Neural crest cell (in vitro differentiated cells): ENCODE results near the gene WASF3. TPM values are rescaled to one million over a fixed set of nuclear protein-coding genes. Genes with fewer than 3 reads are reported as not detected.

Experiments
- DNase-seq: peaks from one replicate; pipeline ENCODE4 v3.0.0; 2021; ENCODE audit warnings: low read depth, mixed read lengths, low spot score
- H3K27ac Mint-ChIP-seq: one replicate; pipeline ENCODE4 v1.8.0; 2021; ENCODE audit warnings: mild to moderate bottlenecking, mixed read lengths; ENCODE audit not compliant: unreplicated experiment
- H3K27me3 Mint-ChIP-seq: 2 replicates; pipeline ENCODE4 v1.8.0; 2021; ENCODE audit warnings: low read depth, mild to moderate bottlenecking, mixed read lengths
- H3K36me3 Mint-ChIP-seq: 2 replicates; pipeline ENCODE4 v1.8.0; 2021; ENCODE audit warnings: low read depth, mild to moderate bottlenecking, mixed read lengths
- H3K4me1 Mint-ChIP-seq: 2 replicates; pipeline ENCODE4 v1.8.0; 2021; ENCODE audit warnings: mixed read lengths
- H3K4me3 Mint-ChIP-seq: one replicate; pipeline ENCODE4 v1.8.0; 2021; ENCODE audit warnings: mild to moderate bottlenecking, mixed read lengths
- H3K9me3 Mint-ChIP-seq: 2 replicates; pipeline ENCODE4 v1.8.0; 2021; ENCODE audit warnings: mixed read lengths
- total RNA-seq: library from RNA; stranded (reverse); gene quantifications from 2 replicates; pipeline ENCODE4 v1.2.1, GENCODE V29; 2021
- TF ChIP-seq, protein P1 (sequence below): fragments of 200-600 bp; sonication (generic); conservative IDR thresholded peaks from 2 replicates; pipeline ENCODE4 v1.5.0; 2021; ENCODE audit warnings: antibody characterized with exemption, mild to moderate bottlenecking

The WASF3 gene
- total RNA-seq, 1 donor from 2014 or later, result 79.7 TPM

DNA sequence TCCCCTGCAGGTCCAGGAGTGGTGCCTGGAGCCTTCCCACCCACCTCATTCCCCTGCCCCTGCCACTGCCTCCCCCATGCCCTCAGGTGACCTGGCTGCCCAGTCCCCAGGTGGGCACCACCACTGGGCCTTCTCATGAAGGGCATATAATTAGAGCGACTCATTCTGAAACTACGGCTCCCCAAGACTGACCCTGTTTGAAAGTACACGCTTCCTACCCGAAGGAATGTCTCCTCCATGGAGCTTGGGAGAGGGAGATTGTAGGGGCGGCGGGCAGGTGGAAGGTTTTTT lies 150.5 kb downstream of the WASF3 start:
- no peak overlapping the region for H3K4me3 Mint-ChIP-seq
- H3K4me1 Mint-ChIP-seq, result peaks cover 4% of the 10 kb centered on the region
- peaks cover 4% of the 10 kb centered on the region for H3K27me3 Mint-ChIP-seq
- no peaks in the 10 kb centered on the region for H3K36me3 Mint-ChIP-seq
- no peak overlapping the region for H3K27ac Mint-ChIP-seq
- H3K9me3 Mint-ChIP-seq, result peaks cover 6% of the 10 kb centered on the region
- no peak for DNase-seq
- TF ChIP-seq, protein P1, sequence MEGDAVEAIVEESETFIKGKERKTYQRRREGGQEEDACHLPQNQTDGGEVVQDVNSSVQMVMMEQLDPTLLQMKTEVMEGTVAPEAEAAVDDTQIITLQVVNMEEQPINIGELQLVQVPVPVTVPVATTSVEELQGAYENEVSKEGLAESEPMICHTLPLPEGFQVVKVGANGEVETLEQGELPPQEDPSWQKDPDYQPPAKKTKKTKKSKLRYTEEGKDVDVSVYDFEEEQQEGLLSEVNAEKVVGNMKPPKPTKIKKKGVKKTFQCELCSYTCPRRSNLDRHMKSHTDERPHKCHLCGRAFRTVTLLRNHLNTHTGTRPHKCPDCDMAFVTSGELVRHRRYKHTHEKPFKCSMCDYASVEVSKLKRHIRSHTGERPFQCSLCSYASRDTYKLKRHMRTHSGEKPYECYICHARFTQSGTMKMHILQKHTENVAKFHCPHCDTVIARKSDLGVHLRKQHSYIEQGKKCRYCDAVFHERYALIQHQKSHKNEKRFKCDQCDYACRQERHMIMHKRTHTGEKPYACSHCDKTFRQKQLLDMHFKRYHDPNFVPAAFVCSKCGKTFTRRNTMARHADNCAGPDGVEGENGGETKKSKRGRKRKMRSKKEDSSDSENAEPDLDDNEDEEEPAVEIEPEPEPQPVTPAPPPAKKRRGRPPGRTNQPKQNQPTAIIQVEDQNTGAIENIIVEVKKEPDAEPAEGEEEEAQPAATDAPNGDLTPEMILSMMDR, result peak; percentile 1

DNA sequence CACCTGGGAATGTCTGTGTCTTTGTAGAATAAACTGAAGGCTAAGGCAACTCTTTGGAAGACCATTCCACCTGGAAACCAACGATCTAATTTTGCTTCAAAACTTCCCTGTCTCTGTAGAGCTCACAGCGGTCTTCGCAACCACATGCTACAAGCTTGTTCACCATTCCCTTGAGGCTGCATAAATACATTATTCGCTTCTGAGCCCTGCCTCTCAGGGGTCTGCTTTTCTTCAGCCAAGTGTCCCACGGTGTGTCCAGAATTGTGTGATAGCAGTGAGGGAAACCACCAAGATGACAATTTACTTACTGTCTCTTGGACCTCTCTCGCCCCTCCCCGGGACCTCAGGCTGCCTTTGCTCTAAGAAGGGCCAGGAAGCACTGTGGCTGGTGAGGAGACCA lies 152.0 kb downstream of the WASF3 start:
- TF ChIP-seq, protein P1, result no peak
- peaks cover 6% of the 10 kb centered on the region for H3K9me3 Mint-ChIP-seq
- no peaks in the 10 kb centered on the region for H3K36me3 Mint-ChIP-seq
- no peak for DNase-seq
- H3K4me3 Mint-ChIP-seq, result no peak overlapping the region
- H3K4me1 Mint-ChIP-seq, result peaks cover 4% of the 10 kb centered on the region
- H3K27me3 Mint-ChIP-seq, result peaks cover 4% of the 10 kb centered on the region
- no peak overlapping the region for H3K27ac Mint-ChIP-seq

DNA sequence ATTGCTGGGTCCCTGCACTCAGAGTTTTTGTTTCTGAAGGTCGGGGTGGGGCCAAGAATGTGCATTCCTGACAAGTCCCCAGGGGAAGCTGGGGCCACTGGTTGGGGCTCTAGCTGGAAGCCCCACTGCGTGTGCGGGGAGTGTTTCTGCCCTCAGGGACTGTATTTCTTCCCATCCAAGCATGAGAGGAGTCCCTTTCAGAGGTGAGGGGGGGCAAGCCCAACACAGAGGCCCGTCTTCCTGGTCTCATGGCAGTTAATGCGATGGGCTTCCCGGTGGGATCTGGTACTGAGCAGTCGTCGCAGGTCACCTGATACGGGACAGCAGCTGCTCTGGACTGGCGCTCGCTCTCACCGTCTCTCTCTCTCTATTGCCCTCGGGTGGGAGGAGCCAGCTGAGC lies 152.7 kb downstream of the WASF3 start:
- H3K4me1 Mint-ChIP-seq, result peaks cover 4% of the 10 kb centered on the region
- H3K36me3 Mint-ChIP-seq, result no peaks in the 10 kb centered on the region
- H3K9me3 Mint-ChIP-seq, result peaks cover 6% of the 10 kb centered on the region
- H3K4me3 Mint-ChIP-seq, result no peak overlapping the region
- TF ChIP-seq, protein P1, result no peak
- H3K27me3 Mint-ChIP-seq, result peaks cover 4% of the 10 kb centered on the region
- no peak for DNase-seq
- no peak overlapping the region for H3K27ac Mint-ChIP-seq

DNA sequence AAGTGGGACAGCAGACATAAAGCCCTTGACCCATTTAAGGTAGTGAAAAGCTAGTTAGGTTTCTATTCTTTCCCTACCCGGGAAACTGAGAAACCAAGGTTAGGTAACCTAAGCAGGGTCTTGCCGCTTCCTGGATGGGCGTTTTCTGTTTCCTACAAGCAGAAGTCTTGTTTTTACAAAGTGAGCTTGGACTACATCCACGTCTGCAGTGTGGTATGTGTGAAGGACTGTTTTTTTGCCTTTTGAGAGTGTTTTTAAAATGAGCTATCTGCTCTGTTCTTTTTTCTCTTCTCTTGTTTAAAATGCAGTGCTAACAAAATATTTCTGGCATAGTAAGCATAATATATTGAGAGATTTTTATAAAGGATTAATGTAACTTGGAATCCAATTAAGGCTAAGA lies 153.7 kb downstream of the WASF3 start:
- no peak overlapping the region for H3K27ac Mint-ChIP-seq
- H3K27me3 Mint-ChIP-seq, result peaks cover 4% of the 10 kb centered on the region

DNA sequence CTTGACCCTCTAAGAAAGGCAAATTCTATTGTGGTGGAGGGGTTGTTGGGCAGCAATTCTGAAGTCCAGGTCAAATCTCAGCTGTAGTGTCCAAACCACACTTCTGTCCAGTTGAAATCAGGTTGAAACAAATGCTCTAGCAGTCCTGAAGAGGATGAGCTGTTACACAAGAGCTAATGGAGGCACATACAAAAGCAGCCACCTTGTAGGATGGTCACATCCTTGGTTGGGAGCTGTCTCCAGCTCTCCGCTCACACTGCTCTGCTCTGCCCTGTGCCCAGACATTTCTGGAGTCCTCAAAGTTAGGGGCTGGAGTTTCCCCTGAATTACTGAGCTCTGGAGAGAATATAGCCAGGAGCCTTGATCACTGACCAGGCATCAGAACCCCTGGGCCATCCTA lies 155.9 kb downstream of the WASF3 start:
- Mint-ChIP-seq H3K27ac (no peak overlapping the region), H3K27me3 (peaks cover 4% of the 10 kb centered on the region), H3K4me1 (peaks cover 5% of the 10 kb centered on the region), H3K4me3 (no peak overlapping the region), H3K36me3 (no peaks in the 10 kb centered on the region), H3K9me3 (peaks cover 6% of the 10 kb centered on the region)
- TF ChIP-seq, protein P1, result no peak
- DNase-seq, result no peak

More for the DNA sequence above, 153.7 kb downstream of the WASF3 start:
- Mint-ChIP-seq H3K36me3 (no peaks in the 10 kb centered on the region), H3K4me1 (peaks cover 7% of the 10 kb centered on the region), H3K9me3 (peaks cover 6% of the 10 kb centered on the region), H3K4me3 (no peak overlapping the region)
- no peak for DNase-seq
- TF ChIP-seq, protein P1, result no peak

DNA sequence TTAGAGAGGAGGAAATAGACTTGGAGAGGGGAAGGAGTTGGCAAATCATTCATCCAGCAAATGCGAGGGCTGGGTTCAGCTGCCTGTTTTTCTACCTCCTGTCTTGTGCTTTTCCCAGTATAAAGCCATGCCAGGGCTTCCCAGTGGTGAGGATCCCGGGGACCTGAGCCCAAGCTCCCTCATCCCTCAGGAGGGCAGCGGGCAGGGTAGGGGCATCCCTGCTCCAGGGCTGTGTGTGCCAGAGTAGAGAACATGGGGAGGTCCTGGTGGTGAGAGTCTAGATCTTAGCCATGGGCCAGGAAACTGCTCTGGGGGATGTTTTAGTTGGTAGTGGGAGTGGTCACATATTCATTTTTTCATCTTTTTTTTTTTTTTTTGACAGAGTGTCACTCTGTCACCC lies 159.5 kb downstream of the WASF3 start:
- Mint-ChIP-seq H3K4me1 (peaks cover 5% of the 10 kb centered on the region), H3K27ac (no peak overlapping the region), H3K27me3 (no peaks in the 10 kb centered on the region), H3K36me3 (no peaks in the 10 kb centered on the region), H3K9me3 (peaks cover 6% of the 10 kb centered on the region), H3K4me3 (no peak overlapping the region)
- TF ChIP-seq, protein P1, result no peak
- no peak for DNase-seq
